ENCODE data around the gene UTP14A. TPM values are rescaled to one million over a fixed set of nuclear protein-coding genes. Genes with fewer than 3 reads are reported as not detected.

Gene UTP14A
- total and polyA plus RNA-seq, 2 experiments from 2014 or later, result 14.6 to 18.5 TPM

DNA sequence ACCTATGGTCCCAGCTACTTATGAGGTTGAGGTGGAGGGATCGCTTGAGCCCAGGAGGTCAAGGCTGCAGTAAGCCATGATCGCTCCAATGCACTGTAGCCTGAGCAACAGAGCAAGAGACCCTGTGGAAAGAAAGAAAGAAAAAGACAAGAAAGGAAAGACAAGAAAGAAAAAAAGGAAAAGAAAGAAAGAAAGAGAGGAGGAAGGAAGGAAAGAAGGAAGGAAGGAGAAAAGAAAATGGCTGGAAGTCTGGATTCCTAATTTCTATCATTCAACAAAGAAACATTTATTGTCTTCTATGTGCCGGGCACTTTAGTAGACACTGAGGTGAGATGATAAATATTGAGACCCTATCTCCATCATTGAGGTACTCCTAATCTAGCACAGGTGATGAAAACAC is 49.7 kb downstream of the UTP14A start:
- Mint-ChIP-seq H3K9me3 (no peaks in the 10 kb centered on the region), H3K27ac (no peak overlapping the region), H3K4me3 (no peak overlapping the region; the same call in 2 of the 3 replicates), H3K4me1 (peaks cover 32% of the 10 kb centered on the region), H3K36me3 (ENCODE audit: low read depth) (no peaks in the 10 kb centered on the region), H3K27me3 (ENCODE audit: insufficient read depth, low read depth, poor library complexity) (peaks cover 84% of the 10 kb centered on the region)
- Histone ChIP-seq H3K4me2 (no peak overlapping the region), H3K4me3 (no peak overlapping the region), H3F3A (replicated peaks; ENCODE audit: low read depth) (no peaks in the 10 kb centered on the region), H4K20me1 (replicated peaks; ENCODE audit: insufficient read depth) (no peaks in the 10 kb centered on the region), H3K9me2 (ENCODE audit: insufficient read depth) (no peaks in the 10 kb centered on the region), H2AFZ (no peak overlapping the region), H3K36me3 (ENCODE audit: insufficient read depth) (no peaks in the 10 kb centered on the region), H3K27ac (ENCODE audit: low read depth) (no peak overlapping the region), H3K79me2 (replicated peaks; ENCODE audit: insufficient read depth) (no peaks in the 10 kb centered on the region), H3K27me3 (ENCODE audit: insufficient read depth) (peaks cover 92% of the 10 kb centered on the region), H3K4me1 (ENCODE audit: insufficient read depth) (peaks cover 16% of the 10 kb centered on the region)
- TF ChIP-seq EZH2 (IDR thresholded peaks at IDR 0.05; ENCODE audit: low read depth, unreplicated experiment), result no peak
- no peak for TF ChIP-seq CREB1 (CRISPR knock-in tag; IDR thresholded peaks at IDR 0.05; ENCODE audit: low read depth)
- TF ChIP-seq, protein P1, sequence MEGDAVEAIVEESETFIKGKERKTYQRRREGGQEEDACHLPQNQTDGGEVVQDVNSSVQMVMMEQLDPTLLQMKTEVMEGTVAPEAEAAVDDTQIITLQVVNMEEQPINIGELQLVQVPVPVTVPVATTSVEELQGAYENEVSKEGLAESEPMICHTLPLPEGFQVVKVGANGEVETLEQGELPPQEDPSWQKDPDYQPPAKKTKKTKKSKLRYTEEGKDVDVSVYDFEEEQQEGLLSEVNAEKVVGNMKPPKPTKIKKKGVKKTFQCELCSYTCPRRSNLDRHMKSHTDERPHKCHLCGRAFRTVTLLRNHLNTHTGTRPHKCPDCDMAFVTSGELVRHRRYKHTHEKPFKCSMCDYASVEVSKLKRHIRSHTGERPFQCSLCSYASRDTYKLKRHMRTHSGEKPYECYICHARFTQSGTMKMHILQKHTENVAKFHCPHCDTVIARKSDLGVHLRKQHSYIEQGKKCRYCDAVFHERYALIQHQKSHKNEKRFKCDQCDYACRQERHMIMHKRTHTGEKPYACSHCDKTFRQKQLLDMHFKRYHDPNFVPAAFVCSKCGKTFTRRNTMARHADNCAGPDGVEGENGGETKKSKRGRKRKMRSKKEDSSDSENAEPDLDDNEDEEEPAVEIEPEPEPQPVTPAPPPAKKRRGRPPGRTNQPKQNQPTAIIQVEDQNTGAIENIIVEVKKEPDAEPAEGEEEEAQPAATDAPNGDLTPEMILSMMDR (conservative IDR thresholded peaks at IDR 0.05; ENCODE audit: low read depth in 2 of 2), result no peak
- TF ChIP-seq, protein P2, sequence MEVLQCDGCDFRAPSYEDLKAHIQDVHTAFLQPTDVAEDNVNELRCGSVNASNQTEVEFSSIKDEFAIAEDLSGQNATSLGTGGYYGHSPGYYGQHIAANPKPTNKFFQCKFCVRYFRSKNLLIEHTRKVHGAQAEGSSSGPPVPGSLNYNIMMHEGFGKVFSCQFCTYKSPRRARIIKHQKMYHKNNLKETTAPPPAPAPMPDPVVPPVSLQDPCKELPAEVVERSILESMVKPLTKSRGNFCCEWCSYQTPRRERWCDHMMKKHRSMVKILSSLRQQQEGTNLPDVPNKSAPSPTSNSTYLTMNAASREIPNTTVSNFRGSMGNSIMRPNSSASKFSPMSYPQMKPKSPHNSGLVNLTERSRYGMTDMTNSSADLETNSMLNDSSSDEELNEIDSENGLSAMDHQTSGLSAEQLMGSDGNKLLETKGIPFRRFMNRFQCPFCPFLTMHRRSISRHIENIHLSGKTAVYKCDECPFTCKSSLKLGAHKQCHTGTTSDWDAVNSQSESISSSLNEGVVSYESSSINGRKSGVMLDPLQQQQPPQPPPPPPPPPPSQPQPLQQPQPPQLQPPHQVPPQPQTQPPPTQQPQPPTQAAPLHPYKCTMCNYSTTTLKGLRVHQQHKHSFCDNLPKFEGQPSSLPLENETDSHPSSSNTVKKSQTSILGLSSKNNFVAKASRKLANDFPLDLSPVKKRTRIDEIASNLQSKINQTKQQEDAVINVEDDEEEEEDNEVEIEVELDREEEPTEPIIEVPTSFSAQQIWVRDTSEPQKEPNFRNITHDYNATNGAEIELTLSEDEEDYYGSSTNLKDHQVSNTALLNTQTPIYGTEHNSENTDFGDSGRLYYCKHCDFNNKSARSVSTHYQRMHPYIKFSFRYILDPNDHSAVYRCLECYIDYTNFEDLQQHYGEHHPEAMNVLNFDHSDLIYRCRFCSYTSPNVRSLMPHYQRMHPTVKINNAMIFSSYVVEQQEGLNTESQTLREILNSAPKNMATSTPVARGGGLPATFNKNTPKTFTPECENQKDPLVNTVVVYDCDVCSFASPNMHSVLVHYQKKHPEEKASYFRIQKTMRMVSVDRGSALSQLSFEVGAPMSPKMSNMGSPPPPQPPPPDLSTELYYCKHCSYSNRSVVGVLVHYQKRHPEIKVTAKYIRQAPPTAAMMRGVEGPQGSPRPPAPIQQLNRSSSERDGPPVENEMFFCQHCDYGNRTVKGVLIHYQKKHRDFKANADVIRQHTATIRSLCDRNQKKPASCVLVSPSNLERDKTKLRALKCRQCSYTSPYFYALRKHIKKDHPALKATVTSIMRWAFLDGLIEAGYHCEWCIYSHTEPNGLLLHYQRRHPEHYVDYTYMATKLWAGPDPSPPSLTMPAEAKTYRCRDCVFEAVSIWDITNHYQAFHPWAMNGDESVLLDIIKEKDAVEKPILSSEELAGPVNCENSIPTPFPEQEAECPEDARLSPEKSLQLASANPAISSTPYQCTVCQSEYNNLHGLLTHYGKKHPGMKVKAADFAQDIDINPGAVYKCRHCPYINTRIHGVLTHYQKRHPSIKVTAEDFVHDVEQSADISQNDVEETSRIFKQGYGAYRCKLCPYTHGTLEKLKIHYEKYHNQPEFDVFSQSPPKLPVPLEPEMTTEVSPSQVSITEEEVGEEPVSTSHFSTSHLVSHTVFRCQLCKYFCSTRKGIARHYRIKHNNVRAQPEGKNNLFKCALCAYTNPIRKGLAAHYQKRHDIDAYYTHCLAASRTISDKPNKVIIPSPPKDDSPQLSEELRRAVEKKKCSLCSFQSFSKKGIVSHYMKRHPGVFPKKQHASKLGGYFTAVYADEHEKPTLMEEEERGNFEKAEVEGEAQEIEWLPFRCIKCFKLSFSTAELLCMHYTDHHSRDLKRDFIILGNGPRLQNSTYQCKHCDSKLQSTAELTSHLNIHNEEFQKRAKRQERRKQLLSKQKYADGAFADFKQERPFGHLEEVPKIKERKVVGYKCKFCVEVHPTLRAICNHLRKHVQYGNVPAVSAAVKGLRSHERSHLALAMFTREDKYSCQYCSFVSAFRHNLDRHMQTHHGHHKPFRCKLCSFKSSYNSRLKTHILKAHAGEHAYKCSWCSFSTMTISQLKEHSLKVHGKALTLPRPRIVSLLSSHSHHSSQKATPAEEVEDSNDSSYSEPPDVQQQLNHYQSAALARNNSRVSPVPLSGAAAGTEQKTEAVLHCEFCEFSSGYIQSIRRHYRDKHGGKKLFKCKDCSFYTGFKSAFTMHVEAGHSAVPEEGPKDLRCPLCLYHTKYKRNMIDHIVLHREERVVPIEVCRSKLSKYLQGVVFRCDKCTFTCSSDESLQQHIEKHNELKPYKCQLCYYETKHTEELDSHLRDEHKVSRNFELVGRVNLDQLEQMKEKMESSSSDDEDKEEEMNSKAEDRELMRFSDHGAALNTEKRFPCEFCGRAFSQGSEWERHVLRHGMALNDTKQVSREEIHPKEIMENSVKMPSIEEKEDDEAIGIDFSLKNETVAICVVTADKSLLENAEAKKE (CRISPR knock-in tag; IDR thresholded peaks at IDR 0.05), result no peak
- TF ChIP-seq, protein P3, sequence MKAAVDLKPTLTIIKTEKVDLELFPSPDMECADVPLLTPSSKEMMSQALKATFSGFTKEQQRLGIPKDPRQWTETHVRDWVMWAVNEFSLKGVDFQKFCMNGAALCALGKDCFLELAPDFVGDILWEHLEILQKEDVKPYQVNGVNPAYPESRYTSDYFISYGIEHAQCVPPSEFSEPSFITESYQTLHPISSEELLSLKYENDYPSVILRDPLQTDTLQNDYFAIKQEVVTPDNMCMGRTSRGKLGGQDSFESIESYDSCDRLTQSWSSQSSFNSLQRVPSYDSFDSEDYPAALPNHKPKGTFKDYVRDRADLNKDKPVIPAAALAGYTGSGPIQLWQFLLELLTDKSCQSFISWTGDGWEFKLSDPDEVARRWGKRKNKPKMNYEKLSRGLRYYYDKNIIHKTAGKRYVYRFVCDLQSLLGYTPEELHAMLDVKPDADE (IDR thresholded peaks at IDR 0.05), result no peak
- no peak for TF ChIP-seq JUNB (IDR thresholded peaks at IDR 0.05; ENCODE audit: unreplicated experiment)
- TF ChIP-seq EZH2phosphoT487 (IDR thresholded peaks at IDR 0.05; ENCODE audit: unreplicated experiment), result no peak
- no peak for TF ChIP-seq ZNF331 (CRISPR knock-in tag; IDR thresholded peaks at IDR 0.05; ENCODE audit: low read depth)
- TF ChIP-seq, protein P4, sequence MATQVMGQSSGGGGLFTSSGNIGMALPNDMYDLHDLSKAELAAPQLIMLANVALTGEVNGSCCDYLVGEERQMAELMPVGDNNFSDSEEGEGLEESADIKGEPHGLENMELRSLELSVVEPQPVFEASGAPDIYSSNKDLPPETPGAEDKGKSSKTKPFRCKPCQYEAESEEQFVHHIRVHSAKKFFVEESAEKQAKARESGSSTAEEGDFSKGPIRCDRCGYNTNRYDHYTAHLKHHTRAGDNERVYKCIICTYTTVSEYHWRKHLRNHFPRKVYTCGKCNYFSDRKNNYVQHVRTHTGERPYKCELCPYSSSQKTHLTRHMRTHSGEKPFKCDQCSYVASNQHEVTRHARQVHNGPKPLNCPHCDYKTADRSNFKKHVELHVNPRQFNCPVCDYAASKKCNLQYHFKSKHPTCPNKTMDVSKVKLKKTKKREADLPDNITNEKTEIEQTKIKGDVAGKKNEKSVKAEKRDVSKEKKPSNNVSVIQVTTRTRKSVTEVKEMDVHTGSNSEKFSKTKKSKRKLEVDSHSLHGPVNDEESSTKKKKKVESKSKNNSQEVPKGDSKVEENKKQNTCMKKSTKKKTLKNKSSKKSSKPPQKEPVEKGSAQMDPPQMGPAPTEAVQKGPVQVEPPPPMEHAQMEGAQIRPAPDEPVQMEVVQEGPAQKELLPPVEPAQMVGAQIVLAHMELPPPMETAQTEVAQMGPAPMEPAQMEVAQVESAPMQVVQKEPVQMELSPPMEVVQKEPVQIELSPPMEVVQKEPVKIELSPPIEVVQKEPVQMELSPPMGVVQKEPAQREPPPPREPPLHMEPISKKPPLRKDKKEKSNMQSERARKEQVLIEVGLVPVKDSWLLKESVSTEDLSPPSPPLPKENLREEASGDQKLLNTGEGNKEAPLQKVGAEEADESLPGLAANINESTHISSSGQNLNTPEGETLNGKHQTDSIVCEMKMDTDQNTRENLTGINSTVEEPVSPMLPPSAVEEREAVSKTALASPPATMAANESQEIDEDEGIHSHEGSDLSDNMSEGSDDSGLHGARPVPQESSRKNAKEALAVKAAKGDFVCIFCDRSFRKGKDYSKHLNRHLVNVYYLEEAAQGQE (IDR thresholded peaks at IDR 0.05; ENCODE audit: unreplicated experiment), result no peak
- TF ChIP-seq POLR2AphosphoS5 (IDR thresholded peaks at IDR 0.05; ENCODE audit: low read depth), result no peak
- ATAC-seq (no peak), DNase-seq (ENCODE audit: low spot score) (no peak)
